Panc1 (cell line): ENCODE measurements around the gene MIA3. TPM values are rescaled to one million over a fixed set of nuclear protein-coding genes. Genes with fewer than 3 reads are reported as not detected.

Source experiments
- ATAC-seq: fragments of 200-7000 bp; cut with Tn5 transposase; 2 replicates; pipeline ENCODE4 v1.9.1; 2020; ENCODE audit warnings: mild to moderate bottlenecking, moderate library complexity
- BruUV-seq: library from RNA; stranded (reverse); fragments of 400-500 nt; replicated peaks from 2 replicates; lab custom pipeline; 2021; lab: Mats Ljungman, UMichigan
- CTCF ChIA-PET: fragments of 300-600 bp; sonication (Branson Sonifier 250); formaldehyde crosslinking; loops from one replicate; lab custom pipeline; 2022; ENCODE audit warnings: antibody characterized with exemption; lab: Charles Lee
- POLR2A ChIA-PET: fragments of 300-600 bp; sonication (Branson Sonifier 250); formaldehyde crosslinking; loops from one replicate; lab custom pipeline; 2022; ENCODE audit warnings: antibody characterized with exemption; lab: Charles Lee
- DNase-seq: peaks from one replicate; pipeline ENCODE4 v3.0.0-alpha.2; 2010; ENCODE audit warnings: low read depth, low spot score
- H3K27ac ChIP-seq: 2 replicates; pipeline ENCODE4 v1.5.1; 2011; ENCODE audit warnings: mild to moderate bottlenecking, low read length, inconsistent platforms
- H3K27me3 ChIP-seq: fragments of 200-500 bp; sonication (Bioruptor generic); 2 replicates; pipeline ENCODE4 v1.6.0; 2014; ENCODE audit warnings: low read length, inconsistent platforms; ENCODE audit not compliant: control insufficient read depth, insufficient read depth
- H3K36me3 ChIP-seq: fragments of 200-500 bp; sonication (Bioruptor generic); 2 replicates; pipeline ENCODE4 v1.5.1; 2014; ENCODE audit warnings: inconsistent platforms, mild to moderate bottlenecking, low read length, moderate library complexity; ENCODE audit not compliant: control insufficient read depth, insufficient read depth
- H3K4me1 ChIP-seq: 2 replicates; pipeline ENCODE4 v1.5.1; 2011; ENCODE audit warnings: inconsistent platforms, mild to moderate bottlenecking, low read length, moderate library complexity; ENCODE audit not compliant: control insufficient read depth, insufficient read depth
- H3K4me3 ChIP-seq, 2 experiments: 2 replicates each; pipeline ENCODE4 v1.5.1; 2011 to 2012; ENCODE audit warnings: low read depth in 2 of 2, low read length in 2 of 2, mild to moderate bottlenecking in 2 of 2, inconsistent platforms in 1 of 2, moderate library complexity in 1 of 2
- H3K9me3 ChIP-seq: fragments of 200-500 bp; sonication (Bioruptor generic); 2 replicates; pipeline ENCODE4 v1.5.1; 2014; ENCODE audit warnings: low read depth, mild to moderate bottlenecking, inconsistent platforms, low read length, moderate library complexity; ENCODE audit not compliant: control insufficient read depth, insufficient read depth
- POLR2AphosphoS5 ChIP-seq: IDR thresholded peaks from 2 replicates; pipeline ENCODE4 v1.6.1; 2012; ENCODE audit warnings: mild to moderate bottlenecking, low read depth, low read length, moderate library complexity
- SIN3A ChIP-seq: IDR thresholded peaks from 2 replicates; pipeline ENCODE4 v1.6.1; 2012; ENCODE audit warnings: low read depth, mild to moderate bottlenecking, low read length, moderate library complexity, borderline replicate concordance; ENCODE audit not compliant: insufficient read depth
- TCF7L2 ChIP-seq: IDR thresholded peaks from 2 replicates; pipeline ENCODE4 v1.6.1; 2011; ENCODE audit warnings: mild to moderate bottlenecking, low read depth, low read length, inconsistent platforms
- in situ Hi-C: cut with HindIII; loops from 2 replicates; pipeline ENCODE4 v1.10.0; 2016; ENCODE audit warnings: low sequenced_read_pairs, low pct_unique_long_range_greater_than_20kb
- intact Hi-C: fragments of 100-400 bp; cut with micrococcal nuclease; formaldehyde crosslinking; loops from one replicate; pipeline ENCODE4 v1.10.0; 2022; ENCODE audit not compliant: unreplicated experiment
- total RNA-seq: library from RNA; stranded (reverse); gene quantifications from one replicate; pipeline ENCODE4 v1.2.1, GENCODE V29; 2021; ENCODE audit not compliant: unreplicated experiment
- TF ChIP-seq, protein P1 (sequence below): fragments of 450-650 bp; IDR thresholded peaks from 2 replicates; pipeline ENCODE4 v1.5.1; 2017; ENCODE audit warnings: mild to moderate bottlenecking
- TF ChIP-seq, protein P2 (sequence below), 2 experiments: IDR thresholded peaks; 2 replicates each; pipeline ENCODE4 v1.6.1; 2011 to 2012; ENCODE audit warnings: low read depth in 2 of 2, control low read depth in 1 of 2, low read length in 1 of 2, mild to moderate bottlenecking in 1 of 2, moderate library complexity in 1 of 2; ENCODE audit not compliant: insufficient read depth in 1 of 2

Gene MIA3
- total RNA-seq, 1 experiment from 2014 or later, result 53.5 TPM

DNA sequence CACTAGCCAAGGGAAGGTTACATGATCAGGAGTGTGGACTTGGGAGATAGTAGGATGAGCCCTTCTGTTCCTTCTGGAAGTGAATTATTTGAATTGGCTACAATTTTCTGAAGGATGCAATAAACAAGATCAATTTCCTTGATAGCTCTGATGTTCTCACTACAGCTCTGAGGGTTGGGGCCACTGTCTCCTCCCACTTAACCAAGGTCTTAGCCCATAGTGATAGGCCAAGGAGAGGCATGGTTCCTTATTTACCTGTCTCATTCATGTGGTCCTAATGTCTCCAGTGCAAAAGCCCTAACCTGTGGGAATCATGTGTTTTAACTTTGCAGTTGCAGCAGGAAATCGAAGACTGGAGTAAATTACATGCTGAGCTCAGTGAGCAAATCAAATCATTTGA, 34.8 kb downstream of the MIA3 start:
- BruUV-seq, result no TSS peak
- in situ Hi-C loops, result no loop called here

DNA sequence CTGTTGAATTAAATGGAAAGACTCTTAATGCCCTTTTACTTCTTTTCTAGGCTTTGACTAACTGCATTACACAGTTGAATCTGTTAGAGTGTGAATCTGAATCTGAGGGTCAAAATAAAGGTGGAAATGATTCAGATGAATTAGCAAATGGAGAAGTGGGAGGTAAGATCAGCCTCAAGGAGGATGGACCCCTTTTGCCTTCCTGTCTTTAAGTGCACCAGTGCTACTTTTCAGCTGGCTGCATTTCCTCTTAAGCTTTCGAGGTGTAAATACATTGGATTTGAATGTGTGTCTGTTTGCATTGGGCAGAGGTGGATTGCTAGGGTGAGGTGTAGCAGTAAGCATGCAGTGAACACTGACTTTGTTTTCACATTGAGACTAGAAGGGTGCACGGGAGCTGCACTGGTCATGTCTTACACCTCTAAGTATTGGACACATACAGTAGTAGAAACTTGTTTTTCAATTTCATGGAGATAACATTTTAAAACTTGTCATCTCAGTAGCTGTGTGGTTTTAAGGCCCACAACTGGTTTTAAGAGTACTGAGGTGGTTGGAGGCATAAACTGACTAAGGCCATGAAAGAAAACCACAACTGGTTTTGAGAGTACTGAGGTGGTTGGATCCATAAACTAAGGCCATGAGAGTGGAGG, 35.4 kb downstream of the MIA3 start:
- intact Hi-C loops, result no loop called here
- H3K36me3 ChIP-seq, result peaks cover 63% of the 10 kb centered on the region
- in situ Hi-C loops, result no loop called here
- TF ChIP-seq SIN3A (no peak), POLR2AphosphoS5 (no peak), TCF7L2 (no peak)
- TF ChIP-seq, protein P1, sequence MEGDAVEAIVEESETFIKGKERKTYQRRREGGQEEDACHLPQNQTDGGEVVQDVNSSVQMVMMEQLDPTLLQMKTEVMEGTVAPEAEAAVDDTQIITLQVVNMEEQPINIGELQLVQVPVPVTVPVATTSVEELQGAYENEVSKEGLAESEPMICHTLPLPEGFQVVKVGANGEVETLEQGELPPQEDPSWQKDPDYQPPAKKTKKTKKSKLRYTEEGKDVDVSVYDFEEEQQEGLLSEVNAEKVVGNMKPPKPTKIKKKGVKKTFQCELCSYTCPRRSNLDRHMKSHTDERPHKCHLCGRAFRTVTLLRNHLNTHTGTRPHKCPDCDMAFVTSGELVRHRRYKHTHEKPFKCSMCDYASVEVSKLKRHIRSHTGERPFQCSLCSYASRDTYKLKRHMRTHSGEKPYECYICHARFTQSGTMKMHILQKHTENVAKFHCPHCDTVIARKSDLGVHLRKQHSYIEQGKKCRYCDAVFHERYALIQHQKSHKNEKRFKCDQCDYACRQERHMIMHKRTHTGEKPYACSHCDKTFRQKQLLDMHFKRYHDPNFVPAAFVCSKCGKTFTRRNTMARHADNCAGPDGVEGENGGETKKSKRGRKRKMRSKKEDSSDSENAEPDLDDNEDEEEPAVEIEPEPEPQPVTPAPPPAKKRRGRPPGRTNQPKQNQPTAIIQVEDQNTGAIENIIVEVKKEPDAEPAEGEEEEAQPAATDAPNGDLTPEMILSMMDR, result no peak
- TF ChIP-seq, protein P2, sequence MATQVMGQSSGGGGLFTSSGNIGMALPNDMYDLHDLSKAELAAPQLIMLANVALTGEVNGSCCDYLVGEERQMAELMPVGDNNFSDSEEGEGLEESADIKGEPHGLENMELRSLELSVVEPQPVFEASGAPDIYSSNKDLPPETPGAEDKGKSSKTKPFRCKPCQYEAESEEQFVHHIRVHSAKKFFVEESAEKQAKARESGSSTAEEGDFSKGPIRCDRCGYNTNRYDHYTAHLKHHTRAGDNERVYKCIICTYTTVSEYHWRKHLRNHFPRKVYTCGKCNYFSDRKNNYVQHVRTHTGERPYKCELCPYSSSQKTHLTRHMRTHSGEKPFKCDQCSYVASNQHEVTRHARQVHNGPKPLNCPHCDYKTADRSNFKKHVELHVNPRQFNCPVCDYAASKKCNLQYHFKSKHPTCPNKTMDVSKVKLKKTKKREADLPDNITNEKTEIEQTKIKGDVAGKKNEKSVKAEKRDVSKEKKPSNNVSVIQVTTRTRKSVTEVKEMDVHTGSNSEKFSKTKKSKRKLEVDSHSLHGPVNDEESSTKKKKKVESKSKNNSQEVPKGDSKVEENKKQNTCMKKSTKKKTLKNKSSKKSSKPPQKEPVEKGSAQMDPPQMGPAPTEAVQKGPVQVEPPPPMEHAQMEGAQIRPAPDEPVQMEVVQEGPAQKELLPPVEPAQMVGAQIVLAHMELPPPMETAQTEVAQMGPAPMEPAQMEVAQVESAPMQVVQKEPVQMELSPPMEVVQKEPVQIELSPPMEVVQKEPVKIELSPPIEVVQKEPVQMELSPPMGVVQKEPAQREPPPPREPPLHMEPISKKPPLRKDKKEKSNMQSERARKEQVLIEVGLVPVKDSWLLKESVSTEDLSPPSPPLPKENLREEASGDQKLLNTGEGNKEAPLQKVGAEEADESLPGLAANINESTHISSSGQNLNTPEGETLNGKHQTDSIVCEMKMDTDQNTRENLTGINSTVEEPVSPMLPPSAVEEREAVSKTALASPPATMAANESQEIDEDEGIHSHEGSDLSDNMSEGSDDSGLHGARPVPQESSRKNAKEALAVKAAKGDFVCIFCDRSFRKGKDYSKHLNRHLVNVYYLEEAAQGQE (IDR thresholded peaks at IDR 0.05; ENCODE audit: insufficient read depth in 1 of 2, low read depth in 2 of 2, low read length in 1 of 2), result no peak
- H3K27me3 ChIP-seq, result no peaks in the 10 kb centered on the region
- H3K9me3 ChIP-seq, result no peaks in the 10 kb centered on the region
- no peak for ATAC-seq
- no peak overlapping the region for H3K4me3 ChIP-seq
- ChIA-PET POLR2A (no interaction called here), CTCF (no interaction called here)
- DNase-seq, result no peak
- H3K4me1 ChIP-seq, result no peaks in the 10 kb centered on the region
- no TSS peak for BruUV-seq
- no peak overlapping the region for H3K27ac ChIP-seq

More for the DNA sequence above, 34.8 kb downstream of the MIA3 start:
- ChIA-PET CTCF (no interaction called here), POLR2A (no interaction called here)
- H3K27me3 ChIP-seq, result no peaks in the 10 kb centered on the region
- TF ChIP-seq, protein P2 (IDR thresholded peaks at IDR 0.05; ENCODE audit: insufficient read depth in 1 of 2, low read depth in 2 of 2, low read length in 1 of 2), result no peak
- no peak for TF ChIP-seq TCF7L2
- no peaks in the 10 kb centered on the region for H3K4me1 ChIP-seq
- no peak overlapping the region for H3K27ac ChIP-seq
- DNase-seq, result no peak
- H3K4me3 ChIP-seq, result no peak overlapping the region
- no peaks in the 10 kb centered on the region for H3K9me3 ChIP-seq
- intact Hi-C loops, result no loop called here
- ATAC-seq, result no peak
- H3K36me3 ChIP-seq, result peaks cover 62% of the 10 kb centered on the region
